ENCODE measurements around the gene BTBD8. TPM values are rescaled to one million over a fixed set of nuclear protein-coding genes. Genes with fewer than 3 reads are reported as not detected.

BTBD8 gene
- total RNA-seq, 1 experiment from 2014 or later, result 1.8 TPM

- no peak for DNase-seq (ENCODE audit: unreplicated experiment)
- H3K4me3 Mint-ChIP-seq (ENCODE audit: unreplicated experiment), result no peak overlapping the region
- H3K27me3 Mint-ChIP-seq (ENCODE audit: insufficient read depth, unreplicated experiment), result no peaks in the 10 kb centered on the region
- no TSS peak for BruUV-seq (replicated peaks)
- intact Hi-C loops (cut with micrococcal nuclease), result no loop called here
- peaks cover 8% of the 10 kb centered on the region for H3K9me3 Mint-ChIP-seq (ENCODE audit: unreplicated experiment)
- H3K4me1 Mint-ChIP-seq (ENCODE audit: insufficient read depth, unreplicated experiment), result no peaks in the 10 kb centered on the region
- no peak overlapping the region for H3K27ac Mint-ChIP-seq (ENCODE audit: low read depth, unreplicated experiment)
- no peaks in the 10 kb centered on the region for H3K36me3 Mint-ChIP-seq (ENCODE audit: insufficient read depth, unreplicated experiment)
- TF ChIP-seq CTCF (IDR thresholded peaks at IDR 0.05; ENCODE audit: unreplicated experiment), result no peak
- ChIA-PET CTCF (interaction anchor here (0.7 to 1.1 kb wide), 3 partner anchors 106 to 384 kb away, joined by 3 read pairs; no protein-coding TSS in a partner anchor), POLR2A (interaction anchor here (0.6 kb wide), 1 partner anchor 434 kb away, joined by 5 read pairs; no protein-coding TSS in a partner anchor)
Observed at GRCh38 chr1:92203105-92203504, 123.0 kb downstream of the BTBD8 start.

- Mint-ChIP-seq H3K27ac (ENCODE audit: low read depth, unreplicated experiment) (no peak overlapping the region), H3K4me1 (ENCODE audit: insufficient read depth, unreplicated experiment) (no peaks in the 10 kb centered on the region), H3K4me3 (ENCODE audit: unreplicated experiment) (no peak overlapping the region), H3K36me3 (ENCODE audit: insufficient read depth, unreplicated experiment) (no peaks in the 10 kb centered on the region), H3K27me3 (ENCODE audit: insufficient read depth, unreplicated experiment) (no peaks in the 10 kb centered on the region), H3K9me3 (ENCODE audit: unreplicated experiment) (peaks cover 13% of the 10 kb centered on the region)
- no TSS peak for BruUV-seq (replicated peaks)
- POLR2A ChIA-PET, result interaction anchor here (1.0 kb wide), 1 partner anchor 14 kb away, joined by 3 read pairs; no protein-coding TSS in a partner anchor
- intact Hi-C loops (cut with micrococcal nuclease), result no loop called here
- TF ChIP-seq CTCF (IDR thresholded peaks at IDR 0.05; ENCODE audit: unreplicated experiment), result no peak
- CTCF ChIA-PET, result no interaction called here
- DNase-seq (ENCODE audit: unreplicated experiment), result peak; percentile 6
Observed at GRCh38 chr1:92210701-92211100, 130.6 kb downstream of the BTBD8 start.

GRCh38 chr1:92211166-92211565, 131.0 kb downstream of the BTBD8 start:
- Mint-ChIP-seq H3K27me3 (ENCODE audit: insufficient read depth, unreplicated experiment) (no peaks in the 10 kb centered on the region), H3K4me3 (ENCODE audit: unreplicated experiment) (no peak overlapping the region), H3K36me3 (ENCODE audit: insufficient read depth, unreplicated experiment) (no peaks in the 10 kb centered on the region), H3K27ac (ENCODE audit: low read depth, unreplicated experiment) (no peak overlapping the region), H3K4me1 (ENCODE audit: insufficient read depth, unreplicated experiment) (no peaks in the 10 kb centered on the region), H3K9me3 (ENCODE audit: unreplicated experiment) (peaks cover 9% of the 10 kb centered on the region)
- intact Hi-C loops (cut with micrococcal nuclease), result no loop called here
- ChIA-PET CTCF (no interaction called here), POLR2A (interaction anchor here (1.0 kb wide), 1 partner anchor 14 kb away, joined by 3 read pairs; no protein-coding TSS in a partner anchor)
- TF ChIP-seq CTCF (IDR thresholded peaks at IDR 0.05; ENCODE audit: unreplicated experiment), result no peak
- no TSS peak for BruUV-seq (replicated peaks)
- peak; percentile 27 for DNase-seq (ENCODE audit: unreplicated experiment)

- H3K27me3 Mint-ChIP-seq (ENCODE audit: insufficient read depth, unreplicated experiment), result no peaks in the 10 kb centered on the region
- DNase-seq (ENCODE audit: unreplicated experiment), result no peak
- POLR2A ChIA-PET, result no interaction called here
- intact Hi-C loops (cut with micrococcal nuclease), result no loop called here
- no peak within 1 kb of the TSS for H3K27ac Mint-ChIP-seq (ENCODE audit: low read depth, unreplicated experiment)
- no peak for TF ChIP-seq CTCF (IDR thresholded peaks at IDR 0.05; ENCODE audit: unreplicated experiment)
- H3K4me3 Mint-ChIP-seq (ENCODE audit: unreplicated experiment), result no peak within 1 kb of the TSS
- H3K9me3 Mint-ChIP-seq (ENCODE audit: unreplicated experiment), result no peaks in the 10 kb centered on the region
- no TSS peak for BruUV-seq (replicated peaks)
- CTCF ChIA-PET, result no interaction called here
- no peaks in the 10 kb centered on the region for H3K4me1 Mint-ChIP-seq (ENCODE audit: insufficient read depth, unreplicated experiment)
- H3K36me3 Mint-ChIP-seq (ENCODE audit: insufficient read depth, unreplicated experiment), result no peaks in the 10 kb centered on the region
Observed at GRCh38 chr1:92217721-92218120, 137.6 kb downstream of the BTBD8 start, which contains the start of gene C1orf146. C1orf146 (plus strand) TSS chr1:92217915; CDS start chr1:92231421, 13,506 bp downstream.

Data from MCF 10A (cell line).